SIG-M5 treated with dmso at 0.1 percent for 504 hours (cell line): Measurements from ENCODE around the gene RCC1.
"Not testable (repeated sequence)": the region's sequence is repeated elsewhere in the genome, so short reads cannot be mapped to it uniquely, and the experiment has no call there.

Experiments
- DNase-seq: peaks from one replicate; lab custom pipeline; 2025; ENCODE audit not compliant: unreplicated experiment; lab: John Stamatoyannopoulos, UW

The RCC1 gene

DNA sequence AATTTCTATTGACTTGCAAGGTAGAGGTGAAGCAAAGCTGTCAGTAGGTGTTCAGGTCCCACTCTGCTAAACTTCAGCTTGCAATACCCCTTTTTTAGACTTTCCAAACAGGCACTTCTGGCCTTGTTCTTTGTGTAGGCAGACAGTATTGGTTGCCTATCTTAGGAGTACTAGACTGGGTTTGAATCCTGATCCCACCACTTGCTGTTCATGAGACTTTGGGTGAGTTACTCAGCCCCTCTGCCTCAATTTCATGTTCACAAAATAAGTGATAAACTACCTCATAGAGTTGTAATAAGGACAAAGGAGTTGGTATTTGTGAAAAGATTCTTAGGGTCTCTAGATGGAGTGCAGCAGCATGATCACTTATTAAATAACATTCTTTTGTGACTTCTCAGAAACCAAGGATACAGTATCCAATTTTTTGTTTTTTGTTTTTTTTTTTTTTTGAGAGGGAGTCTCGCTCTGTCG is 5.2 kb downstream of the RCC1 start:
- peak; percentile 48 for DNase-seq

- no peak for DNase-seq
These were observed 6.3 kb downstream of the RCC1 start for GRCh38 chr1:28512058-28512611.

DNA sequence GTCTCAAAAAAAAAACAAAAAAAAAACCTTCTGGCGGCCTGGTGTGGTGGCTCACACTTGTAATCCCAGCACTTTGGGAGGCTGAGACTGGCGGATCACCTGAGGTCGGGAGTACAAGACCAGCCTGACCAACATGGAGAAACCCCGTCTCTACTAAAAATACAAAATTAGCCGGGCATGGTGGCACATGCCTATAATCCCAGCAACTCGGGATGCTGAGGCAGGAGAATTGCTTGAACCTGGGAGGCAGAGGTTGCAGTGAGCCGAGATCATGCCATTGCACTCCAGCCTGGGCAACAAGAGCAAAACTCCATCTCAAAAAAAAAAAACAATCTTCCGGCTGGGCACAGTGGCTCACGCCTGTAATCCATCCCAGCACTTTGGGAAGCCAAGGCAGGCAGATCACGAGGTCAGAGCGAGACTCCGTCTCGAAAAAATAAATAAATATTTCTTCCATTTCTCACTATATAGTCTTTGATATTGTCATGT is 8.6 kb downstream of the RCC1 start:
- DNase-seq, result not testable (repeated sequence)

DNA sequence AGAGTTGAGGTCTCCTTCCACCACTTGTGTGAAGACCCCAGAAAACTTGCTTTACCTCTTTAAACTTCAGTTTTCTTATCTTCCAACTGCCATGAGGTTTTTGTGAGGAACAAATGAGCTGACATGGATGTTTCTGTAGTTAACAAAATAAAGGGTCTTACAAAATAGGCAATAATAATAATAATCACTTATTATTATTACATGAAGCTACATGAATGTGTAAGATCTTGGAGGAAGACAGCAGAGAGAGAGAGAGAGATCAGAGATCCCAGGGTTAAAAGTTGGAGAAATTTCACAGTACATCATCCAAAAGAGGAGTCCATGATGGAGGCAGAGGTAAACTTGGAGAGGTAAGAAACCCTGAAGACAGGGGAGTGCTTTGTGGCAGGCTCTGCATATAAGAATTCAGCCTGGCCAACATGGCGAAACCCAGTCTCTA is 10.7 kb downstream of the RCC1 start:
- DNase-seq, result peak; percentile 17

DNA sequence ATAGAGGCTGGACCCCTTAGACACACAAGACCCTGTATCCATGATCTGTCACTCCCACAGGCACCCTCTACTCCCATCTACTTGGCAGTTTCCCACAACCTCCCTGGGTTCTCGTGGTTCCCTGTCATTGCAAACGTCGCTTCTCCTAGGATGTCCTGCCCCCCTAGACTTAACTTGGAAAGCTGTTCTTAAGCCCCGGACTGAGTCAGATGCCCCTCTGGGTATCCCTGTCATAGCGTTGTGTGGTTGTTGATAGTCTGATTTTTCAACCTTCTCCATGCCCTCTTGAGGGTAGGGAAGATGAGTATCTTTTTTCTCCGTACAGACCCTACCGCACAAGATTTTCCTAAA is 11.8 kb downstream of the RCC1 start:
- DNase-seq, result peak; percentile 61

DNA sequence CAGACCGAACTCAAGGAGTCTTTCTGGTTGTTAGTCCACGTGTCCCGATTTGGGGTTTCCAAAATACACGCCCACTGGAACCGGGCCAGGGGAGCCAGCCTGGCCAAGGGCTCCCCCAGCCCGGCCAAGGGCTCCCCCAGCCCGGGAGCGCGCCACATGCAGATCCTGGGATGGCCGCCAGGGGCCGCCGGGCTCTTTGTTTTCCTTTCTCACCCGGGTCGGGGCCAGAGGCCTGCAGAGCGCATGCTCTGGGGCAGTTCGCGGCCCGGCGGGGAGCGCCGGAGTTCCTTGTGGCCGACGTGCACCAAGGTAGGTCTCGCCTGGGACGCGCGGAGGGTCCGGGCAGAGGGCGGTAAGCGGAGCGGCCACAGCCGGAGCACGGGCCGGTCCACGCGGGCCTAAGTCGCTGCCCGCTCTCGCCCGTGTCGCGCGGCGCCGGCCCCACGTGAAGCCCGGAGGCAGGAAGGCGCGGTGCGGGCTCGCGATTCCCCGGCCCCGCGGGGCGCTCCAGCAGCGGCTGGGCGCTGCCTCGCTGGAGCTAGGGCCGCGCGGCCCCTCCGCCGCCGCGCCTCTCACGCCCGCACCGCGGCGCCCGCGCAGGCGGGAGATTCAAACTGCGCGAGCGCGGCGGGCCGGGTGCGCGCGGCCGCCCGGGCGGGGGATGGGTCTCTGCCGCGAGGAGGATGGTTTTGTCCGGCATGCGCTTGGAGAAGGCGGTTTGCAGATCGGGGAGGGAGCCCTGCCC is 12.3 kb downstream of the RCC1 start:
- peak; percentile 80 for DNase-seq

DNA sequence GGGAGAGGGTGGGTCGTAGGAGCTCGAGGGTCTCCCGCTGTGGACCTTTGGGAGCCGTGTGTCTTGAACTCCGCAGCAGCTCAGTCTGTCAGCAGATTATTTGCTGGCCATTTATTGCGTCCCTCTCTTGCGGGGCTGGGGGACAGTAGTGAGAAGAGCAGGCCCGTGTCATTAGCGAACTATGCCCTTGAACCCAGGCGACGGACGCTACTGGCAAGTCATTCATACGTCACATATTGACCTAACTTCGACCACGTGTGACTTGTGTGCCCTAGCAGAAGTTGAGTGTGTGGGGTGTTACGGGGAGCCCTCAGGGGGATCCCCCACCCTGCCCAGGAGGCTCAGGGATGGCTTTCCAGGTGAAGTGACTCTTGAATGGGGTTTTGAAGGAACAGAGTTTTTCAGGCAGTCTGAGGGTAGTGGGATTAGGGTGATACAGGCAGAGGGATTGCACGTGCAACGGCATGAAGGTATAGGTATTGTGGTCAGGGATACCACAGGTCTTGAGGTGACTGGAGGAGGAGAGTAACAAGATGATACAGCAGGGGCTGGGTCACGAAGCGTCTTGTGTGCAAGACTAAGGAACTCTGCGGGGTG is 13.0 kb downstream of the RCC1 start:
- peak; percentile 54 for DNase-seq

GRCh38 chr1:28519946-28520725 is 14.3 kb downstream of the RCC1 start:
- no peak for DNase-seq

DNA sequence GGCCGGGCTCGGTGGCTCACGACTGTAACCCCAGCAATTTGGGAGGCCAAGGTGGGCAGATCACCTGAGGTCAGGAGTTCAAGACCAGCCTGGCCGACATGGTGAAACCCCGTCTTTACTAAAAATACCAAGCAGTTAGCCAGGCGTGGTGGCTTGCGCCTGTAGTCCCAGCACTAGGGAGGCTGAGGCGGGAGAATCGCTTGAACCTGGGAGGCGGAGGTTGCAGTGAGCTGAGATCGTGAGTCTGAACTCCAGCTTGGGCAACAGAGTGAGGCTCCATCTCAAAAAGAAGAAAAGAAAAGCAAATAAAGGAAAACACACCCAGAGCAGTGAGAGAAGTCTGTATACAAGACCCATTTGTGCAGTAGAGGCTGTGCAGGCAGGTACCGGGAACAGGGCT is 15.0 kb downstream of the RCC1 start:
- DNase-seq, result not testable (repeated sequence)

DNA sequence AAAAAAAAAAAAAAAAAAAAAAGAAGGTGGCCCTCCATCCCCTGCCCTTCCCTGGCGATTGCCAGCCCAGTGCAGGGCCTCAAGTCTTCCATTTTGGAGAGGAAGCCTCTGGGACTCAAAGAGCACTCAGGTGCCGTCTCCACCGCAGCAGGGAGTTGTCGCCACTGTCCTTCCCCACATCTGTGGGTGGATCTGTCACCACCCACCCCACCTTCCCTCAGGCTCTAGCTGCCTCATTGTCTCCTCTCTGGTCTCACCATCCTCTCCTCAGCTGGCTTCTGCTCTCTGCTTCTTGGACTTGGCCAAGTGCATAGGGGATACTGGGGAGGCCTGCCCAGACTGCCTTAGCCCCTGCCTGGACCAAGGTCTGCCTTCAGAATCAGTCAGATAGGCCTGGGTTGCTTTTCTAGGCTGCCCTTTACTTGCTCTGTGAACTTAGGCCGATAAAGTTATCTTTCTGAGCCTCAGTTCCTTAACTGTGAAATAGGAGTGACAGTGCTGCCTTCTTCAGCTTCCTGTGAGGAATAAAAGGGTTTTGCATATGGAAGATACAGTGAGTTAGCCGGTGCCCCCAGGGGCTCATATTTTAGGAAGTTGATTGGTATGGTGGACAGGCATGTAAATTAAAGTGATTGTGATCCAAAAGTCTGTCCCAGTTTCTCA is 15.8 kb downstream of the RCC1 start:
- DNase-seq, result no peak

DNA sequence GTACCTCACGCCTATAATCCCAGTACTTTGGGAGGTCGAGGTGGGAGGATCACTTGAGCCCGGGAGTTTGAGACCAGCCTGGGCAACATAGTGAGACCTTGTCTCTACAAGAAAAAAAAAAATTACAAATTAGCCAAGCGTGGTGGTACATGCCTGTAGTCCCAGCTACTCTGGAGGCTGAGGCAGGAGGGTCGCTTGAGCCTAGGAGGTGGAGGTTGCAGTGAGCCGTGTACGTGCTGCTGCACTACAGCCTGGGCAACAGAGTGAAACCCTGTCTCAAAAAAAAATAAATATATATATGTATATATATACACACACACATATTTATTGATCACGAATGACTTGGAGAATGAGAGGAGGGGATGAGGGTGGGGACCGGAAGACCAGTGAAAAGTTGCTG is 16.7 kb downstream of the RCC1 start:
- not testable (repeated sequence) for DNase-seq

GRCh38 chr1:28525002-28525642 is 19.3 kb downstream of the RCC1 start:
- DNase-seq, result not testable (repeated sequence)

DNA sequence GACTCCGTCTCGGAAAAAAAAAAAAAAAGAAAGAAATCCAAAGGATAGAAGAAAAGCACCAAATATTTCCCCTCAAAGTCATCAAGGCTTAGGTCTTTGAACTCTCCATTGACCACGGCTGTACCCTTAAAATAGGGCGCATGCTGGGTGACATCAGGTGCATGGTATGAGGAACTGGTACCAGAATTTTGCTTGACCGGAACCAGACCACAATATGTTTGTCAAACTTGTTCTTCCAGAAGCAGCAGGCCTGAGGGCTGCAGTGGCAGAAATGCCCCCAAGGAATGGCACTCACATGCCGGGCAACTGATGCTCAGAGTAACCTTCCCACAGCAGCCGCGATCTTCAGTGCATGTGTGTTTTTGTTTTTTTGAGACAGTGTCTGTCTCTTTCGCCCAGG is 21.0 kb downstream of the RCC1 start:
- peak; percentile 62 for DNase-seq

DNA sequence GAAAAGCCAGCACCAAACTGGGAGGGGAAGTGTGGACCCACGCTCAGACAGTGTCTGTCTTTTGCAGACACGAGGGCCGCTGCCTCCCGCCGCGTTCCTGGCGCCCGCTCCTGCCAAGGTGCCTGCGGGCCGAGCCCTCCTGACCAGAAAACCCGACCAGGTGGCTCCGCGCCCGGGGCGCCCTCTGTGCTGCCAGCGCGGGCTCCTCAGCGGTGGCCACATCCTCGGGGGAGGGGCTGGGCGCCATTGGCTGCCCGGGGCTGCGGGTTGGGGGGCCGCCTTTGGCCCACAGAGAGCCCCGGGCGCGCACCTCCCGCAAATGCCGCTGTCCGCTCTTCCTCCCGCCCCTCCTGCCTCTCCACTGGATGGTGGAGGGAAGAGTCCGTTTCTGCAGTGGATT is 24.6 kb downstream of the RCC1 start:
- no peak for DNase-seq

GRCh38 chr1:28534671-28535070 is 28.8 kb downstream of the RCC1 start:
- DNase-seq, result no peak

DNA sequence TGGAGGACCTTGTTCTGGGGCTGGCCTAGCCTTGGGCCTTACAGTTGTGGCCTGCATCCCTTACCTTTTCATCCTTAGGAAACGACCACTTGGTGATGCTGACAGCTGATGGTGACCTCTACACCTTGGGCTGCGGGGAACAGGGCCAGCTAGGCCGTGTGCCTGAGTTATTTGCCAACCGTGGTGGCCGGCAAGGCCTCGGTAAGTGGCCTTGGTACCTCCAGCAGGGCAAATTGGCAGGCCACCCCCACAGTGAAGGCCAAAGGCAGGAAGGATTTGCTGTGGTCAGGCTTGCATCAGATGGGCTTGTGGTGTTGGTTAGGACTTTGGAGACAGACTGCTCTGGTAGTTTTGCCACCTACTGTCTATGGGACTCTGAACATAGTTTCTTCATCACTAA is 29.3 kb downstream of the RCC1 start:
- DNase-seq, result no peak

DNA sequence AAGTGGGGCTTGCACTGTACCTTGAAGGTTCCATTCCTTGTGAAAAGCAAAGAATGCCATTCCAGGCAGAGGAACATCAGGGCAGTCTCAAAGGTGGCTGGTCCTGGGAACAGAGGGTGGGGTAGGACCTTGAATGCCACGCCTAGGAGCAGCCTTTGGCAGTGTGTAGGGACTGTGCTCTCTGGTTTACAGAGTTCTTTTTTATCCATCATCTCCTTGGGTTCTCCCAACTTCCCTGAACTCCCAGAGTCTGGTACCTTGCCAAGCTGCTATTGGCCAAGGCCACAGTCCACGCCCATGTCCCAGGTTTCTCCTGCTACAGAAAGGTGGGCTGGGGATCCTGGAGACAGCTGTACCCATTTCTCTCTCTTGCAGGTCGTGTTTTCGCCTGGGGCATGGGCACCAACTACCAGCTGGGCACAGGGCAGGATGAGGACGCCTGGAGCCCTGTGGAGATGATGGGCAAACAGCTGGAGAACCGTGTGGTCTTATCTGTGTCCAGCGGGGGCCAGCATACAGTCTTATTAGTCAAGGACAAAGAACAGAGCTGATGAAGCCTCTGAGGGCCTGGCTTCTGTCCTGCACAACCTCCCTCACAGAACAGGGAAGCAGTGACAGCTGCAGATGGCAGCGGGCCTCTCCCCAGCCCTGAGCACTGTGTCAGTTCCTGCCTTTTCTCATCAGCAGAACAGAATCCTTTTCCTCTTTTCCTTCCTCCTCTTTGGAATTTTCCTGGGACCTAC is 31.8 kb downstream of the RCC1 start:
- no peak for DNase-seq

- no peak for DNase-seq
These were observed 32.4 kb downstream of the RCC1 start for GRCh38 chr1:28538286-28538685.

DNA sequence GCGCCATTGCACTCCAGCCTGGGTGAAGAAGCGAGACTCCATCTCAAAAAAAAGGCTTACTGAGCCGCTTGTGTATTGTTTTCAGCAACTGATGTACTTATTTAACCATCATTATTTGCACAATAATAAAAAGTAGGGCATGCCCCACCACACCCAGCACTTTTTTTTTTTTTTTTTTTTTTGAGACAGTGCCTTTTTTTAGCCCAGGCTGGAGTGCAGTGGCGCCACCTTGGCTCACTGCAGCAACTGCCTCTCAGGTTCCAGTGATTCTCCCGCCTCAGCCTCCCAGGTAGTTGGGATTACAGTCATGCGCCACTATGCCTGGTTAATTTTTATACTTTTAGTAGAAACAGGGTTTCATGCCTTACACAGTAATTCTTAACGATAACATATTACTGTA is 34.8 kb downstream of the RCC1 start:
- no peak for DNase-seq
